K562 (cell line): ENCODE data around the gene GPR152. TPM values are rescaled to one million over a fixed set of nuclear protein-coding genes. Genes with fewer than 3 reads are reported as not detected.

Experiments used
- CBX5 ChIP-seq: IDR thresholded peaks from 2 replicates; pipeline ENCODE4 v1.6.1; 2014; ENCODE audit warnings: low read depth, borderline replicate concordance
- CEBPB ChIP-seq: fragments of 450-650 bp; IDR thresholded peaks from 2 replicates; pipeline ENCODE4 v1.6.1; 2016; ENCODE audit warnings: missing genetic modification characterization, missing compliant biosample characterization
- IFI16 ChIP-seq: fragments of 250-450 bp; sonication (Bioruptor Pico); IDR thresholded peaks from 2 replicates; pipeline ENCODE4 v2.1.2; 2022; ENCODE audit warnings: mild to moderate bottlenecking, inconsistent platforms
- KAT8 ChIP-seq: fragments of 450-650 bp; IDR thresholded peaks from 2 replicates; pipeline ENCODE4 v1.6.1; 2016; ENCODE audit warnings: low read depth, mild to moderate bottlenecking
- KLF16 ChIP-seq: IDR thresholded peaks from 2 replicates; pipeline ENCODE4 v1.6.1; 2016; ENCODE audit warnings: antibody characterized with exemption
- MBD1 ChIP-seq: fragments of 250-450 bp; sonication (Bioruptor Pico); IDR thresholded peaks from 2 replicates; pipeline ENCODE4 v1.8.0; 2022; ENCODE audit warnings: inconsistent platforms
- NR2F6 ChIP-seq: fragments of 450-650 bp; formaldehyde crosslinking; IDR thresholded peaks from 2 replicates; pipeline ENCODE4 v1.4.0; 2020; ENCODE audit warnings: mild to moderate bottlenecking
- PATZ1 ChIP-seq: fragments of 250-450 bp; sonication (Bioruptor Pico); IDR thresholded peaks from 2 replicates; pipeline ENCODE4 v1.5.0; 2020; ENCODE audit warnings: mild to moderate bottlenecking, borderline replicate concordance
- SETDB1 ChIP-seq: IDR thresholded peaks from one replicate; pipeline ENCODE4 v1.6.1; 2012; ENCODE audit warnings: low read length, control low read depth, inconsistent platforms
- SP2 ChIP-seq: IDR thresholded peaks from 2 replicates; pipeline ENCODE4 v1.6.1; 2011; ENCODE audit warnings: mild to moderate bottlenecking, low read depth, low read length, moderate library complexity; ENCODE audit not compliant: poor library complexity, severe bottlenecking; ENCODE audit errors: extremely low read depth
- polyA plus RNA-seq, 8 experiments: library from polyadenylated mRNA; depleted of rRNA in 4 of 8; stranded (reverse) in 5 of 8; unstranded in 3 of 8; fragments of >200 nt; fragmentation: Nextera tagmentation in 2 of 8; fragmentation: Illumina TruSeq in 1 of 8; extraction: Ambion mirVana in 2 of 8; extraction: Trizol in 1 of 8; gene quantifications; 2 replicates each; pipeline versions ENCODE4 v1.2.1 to v1.2.3, GENCODE V29; 2011 to 2014; ENCODE audit warnings: inconsistent platforms in 1 of 8, missing spikeins in 1 of 8
- total RNA-seq, 7 experiments: library from RNA; depleted of rRNA in 6 of 7; stranded (reverse); fragments of >200 nt in 6 of 7; fragmentation: Illumina TruSeq in 2 of 7; extraction: Trizol in 2 of 7; gene quantifications; 2 replicates each; pipeline versions ENCODE4 v1.2.1 to v1.2.3, GENCODE V29; 2011 to 2021; ENCODE audit warnings: low replicate concordance in 1 of 7
- TF ChIP-seq, protein P1 (sequence below): fragments of 200-800 bp; sonication (Bioruptor generic); IDR thresholded peaks from 2 replicates; pipeline ENCODE4 v1.6.1; 2016; ENCODE audit warnings: missing genetic modification characterization, missing compliant biosample characterization
- TF ChIP-seq, protein P2 (sequence below): fragments of 450-650 bp; formaldehyde crosslinking; IDR thresholded peaks from 2 replicates; pipeline ENCODE4 v1.4.0; 2020; ENCODE audit warnings: mild to moderate bottlenecking, moderate library complexity
- TF ChIP-seq, protein P3 (sequence below), 2 experiments: fragments of 450-650 bp in 1 of 2; sonication (generic) in 1 of 2; formaldehyde crosslinking; conservative IDR thresholded peaks; 2 replicates each; pipeline versions ENCODE4 v1.4.0 to v1.8.1; 2020 to 2022; ENCODE audit warnings: mild to moderate bottlenecking in 1 of 2, missing genetic modification reagents in 1 of 2

Gene GPR152
- total and polyA plus RNA-seq, 9 of the 15 experiments (the other 6 are each of a cell fraction or from before 2014, with no cell fraction given) = not detected

DNA sequence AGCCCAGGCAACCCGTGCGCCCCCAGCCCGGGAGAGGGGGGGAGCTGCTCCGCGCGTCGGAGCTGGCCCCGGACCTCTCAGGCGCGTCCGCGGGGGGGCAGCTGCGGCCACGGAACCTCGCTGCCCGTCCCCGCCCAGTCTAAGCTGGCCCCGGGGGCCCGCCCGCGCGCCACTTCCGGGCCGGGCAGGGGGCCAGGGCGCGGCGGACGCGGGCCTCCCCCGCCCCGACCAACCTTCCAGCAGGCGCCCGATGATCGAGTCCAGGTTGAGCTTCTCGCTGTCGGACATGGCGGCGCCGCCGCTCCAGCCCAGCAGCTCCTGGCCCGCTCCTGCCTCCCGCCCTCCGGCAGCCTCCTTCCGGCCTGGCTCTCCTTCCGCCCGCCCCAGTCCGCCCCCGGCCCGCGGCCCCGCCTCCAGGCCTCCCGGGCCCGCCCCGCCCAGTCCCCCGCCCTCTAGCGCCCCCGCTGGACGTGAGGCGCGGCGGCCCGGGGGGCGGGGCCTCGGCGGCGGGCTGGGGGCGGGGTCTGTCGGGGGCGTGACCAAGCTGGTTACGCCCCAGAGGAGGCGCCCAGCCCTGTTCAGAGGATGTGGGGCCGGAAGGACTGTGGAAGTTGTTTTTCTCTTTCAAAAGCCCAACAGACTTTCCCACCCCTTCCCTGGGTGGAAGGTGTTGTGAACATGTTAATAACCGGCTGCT lies 50.9 kb downstream of the GPR152 start, which contains the start of gene PPP1CA (continued):
- TF ChIP-seq, protein P1, sequence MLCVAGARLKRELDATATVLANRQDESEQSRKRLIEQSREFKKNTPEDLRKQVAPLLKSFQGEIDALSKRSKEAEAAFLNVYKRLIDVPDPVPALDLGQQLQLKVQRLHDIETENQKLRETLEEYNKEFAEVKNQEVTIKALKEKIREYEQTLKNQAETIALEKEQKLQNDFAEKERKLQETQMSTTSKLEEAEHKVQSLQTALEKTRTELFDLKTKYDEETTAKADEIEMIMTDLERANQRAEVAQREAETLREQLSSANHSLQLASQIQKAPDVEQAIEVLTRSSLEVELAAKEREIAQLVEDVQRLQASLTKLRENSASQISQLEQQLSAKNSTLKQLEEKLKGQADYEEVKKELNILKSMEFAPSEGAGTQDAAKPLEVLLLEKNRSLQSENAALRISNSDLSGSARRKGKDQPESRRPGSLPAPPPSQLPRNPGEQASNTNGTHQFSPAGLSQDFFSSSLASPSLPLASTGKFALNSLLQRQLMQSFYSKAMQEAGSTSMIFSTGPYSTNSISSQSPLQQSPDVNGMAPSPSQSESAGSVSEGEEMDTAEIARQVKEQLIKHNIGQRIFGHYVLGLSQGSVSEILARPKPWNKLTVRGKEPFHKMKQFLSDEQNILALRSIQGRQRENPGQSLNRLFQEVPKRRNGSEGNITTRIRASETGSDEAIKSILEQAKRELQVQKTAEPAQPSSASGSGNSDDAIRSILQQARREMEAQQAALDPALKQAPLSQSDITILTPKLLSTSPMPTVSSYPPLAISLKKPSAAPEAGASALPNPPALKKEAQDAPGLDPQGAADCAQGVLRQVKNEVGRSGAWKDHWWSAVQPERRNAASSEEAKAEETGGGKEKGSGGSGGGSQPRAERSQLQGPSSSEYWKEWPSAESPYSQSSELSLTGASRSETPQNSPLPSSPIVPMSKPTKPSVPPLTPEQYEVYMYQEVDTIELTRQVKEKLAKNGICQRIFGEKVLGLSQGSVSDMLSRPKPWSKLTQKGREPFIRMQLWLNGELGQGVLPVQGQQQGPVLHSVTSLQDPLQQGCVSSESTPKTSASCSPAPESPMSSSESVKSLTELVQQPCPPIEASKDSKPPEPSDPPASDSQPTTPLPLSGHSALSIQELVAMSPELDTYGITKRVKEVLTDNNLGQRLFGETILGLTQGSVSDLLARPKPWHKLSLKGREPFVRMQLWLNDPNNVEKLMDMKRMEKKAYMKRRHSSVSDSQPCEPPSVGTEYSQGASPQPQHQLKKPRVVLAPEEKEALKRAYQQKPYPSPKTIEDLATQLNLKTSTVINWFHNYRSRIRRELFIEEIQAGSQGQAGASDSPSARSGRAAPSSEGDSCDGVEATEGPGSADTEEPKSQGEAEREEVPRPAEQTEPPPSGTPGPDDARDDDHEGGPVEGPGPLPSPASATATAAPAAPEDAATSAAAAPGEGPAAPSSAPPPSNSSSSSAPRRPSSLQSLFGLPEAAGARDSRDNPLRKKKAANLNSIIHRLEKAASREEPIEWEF (CRISPR knock-in tag) = no peak
- no peak for TF ChIP-seq PATZ1
- TF ChIP-seq KAT8 = no peak
- no peak for TF ChIP-seq CBX5
- TF ChIP-seq MBD1 = no peak
- no peak; the same call in 1 of the 2 replicates for TF ChIP-seq KLF16
- no peak for TF ChIP-seq NR2F6 (CRISPR knock-in tag)
- no peak for TF ChIP-seq IFI16 (CRISPR knock-in tag)
- no peak for TF ChIP-seq SP2
- TF ChIP-seq SETDB1 = no peak
- TF ChIP-seq, protein P2, sequence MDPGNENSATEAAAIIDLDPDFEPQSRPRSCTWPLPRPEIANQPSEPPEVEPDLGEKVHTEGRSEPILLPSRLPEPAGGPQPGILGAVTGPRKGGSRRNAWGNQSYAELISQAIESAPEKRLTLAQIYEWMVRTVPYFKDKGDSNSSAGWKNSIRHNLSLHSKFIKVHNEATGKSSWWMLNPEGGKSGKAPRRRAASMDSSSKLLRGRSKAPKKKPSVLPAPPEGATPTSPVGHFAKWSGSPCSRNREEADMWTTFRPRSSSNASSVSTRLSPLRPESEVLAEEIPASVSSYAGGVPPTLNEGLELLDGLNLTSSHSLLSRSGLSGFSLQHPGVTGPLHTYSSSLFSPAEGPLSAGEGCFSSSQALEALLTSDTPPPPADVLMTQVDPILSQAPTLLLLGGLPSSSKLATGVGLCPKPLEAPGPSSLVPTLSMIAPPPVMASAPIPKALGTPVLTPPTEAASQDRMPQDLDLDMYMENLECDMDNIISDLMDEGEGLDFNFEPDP = no peak; the same call in 1 of the 2 replicates
- no peak for TF ChIP-seq CEBPB (tag)
- TF ChIP-seq, protein P3, sequence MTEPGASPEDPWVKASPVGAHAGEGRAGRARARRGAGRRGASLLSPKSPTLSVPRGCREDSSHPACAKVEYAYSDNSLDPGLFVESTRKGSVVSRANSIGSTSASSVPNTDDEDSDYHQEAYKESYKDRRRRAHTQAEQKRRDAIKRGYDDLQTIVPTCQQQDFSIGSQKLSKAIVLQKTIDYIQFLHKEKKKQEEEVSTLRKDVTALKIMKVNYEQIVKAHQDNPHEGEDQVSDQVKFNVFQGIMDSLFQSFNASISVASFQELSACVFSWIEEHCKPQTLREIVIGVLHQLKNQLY (CRISPR knock-in tag; conservative IDR thresholded peaks at IDR 0.05) = no peak
